DND-41 (cell line): ENCODE data around the gene WDR83.

Experiments used
- EZH2 ChIP-seq: IDR thresholded peaks from 3 replicates; pipeline ENCODE4 v1.6.1; 2012; ENCODE audit warnings: borderline replicate concordance, low read depth, mild to moderate bottlenecking, moderate library complexity, low read length, inconsistent platforms; ENCODE audit not compliant: severe bottlenecking
- TF ChIP-seq, protein P1 (sequence below): IDR thresholded peaks from 2 replicates; pipeline ENCODE4 v1.5.1; 2012; ENCODE audit warnings: borderline replicate concordance, low read length, moderate library complexity, mild to moderate bottlenecking; ENCODE audit not compliant: poor library complexity, severe bottlenecking; ENCODE audit errors: extremely low read depth

DNA sequence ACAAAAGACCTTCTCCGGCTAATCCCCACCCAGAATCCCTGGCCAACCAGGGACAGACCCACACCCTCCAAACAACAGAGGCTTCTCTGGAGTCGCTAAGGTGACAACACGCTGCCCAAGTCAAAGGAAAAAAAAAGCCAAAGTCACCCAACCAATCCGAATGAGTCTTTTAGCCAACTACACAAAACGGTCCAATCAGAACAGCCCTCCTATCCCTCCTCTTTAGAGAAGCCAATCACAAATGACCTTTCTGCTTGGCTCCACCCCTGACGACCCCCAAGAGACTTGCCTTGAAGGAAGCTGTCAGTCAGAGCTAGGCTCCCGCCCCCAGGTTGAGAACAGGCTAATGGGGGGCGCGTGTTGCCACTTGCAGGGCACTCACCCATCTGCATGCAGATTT, 36.4 kb downstream of the WDR83 start:
- TF ChIP-seq, protein P1, sequence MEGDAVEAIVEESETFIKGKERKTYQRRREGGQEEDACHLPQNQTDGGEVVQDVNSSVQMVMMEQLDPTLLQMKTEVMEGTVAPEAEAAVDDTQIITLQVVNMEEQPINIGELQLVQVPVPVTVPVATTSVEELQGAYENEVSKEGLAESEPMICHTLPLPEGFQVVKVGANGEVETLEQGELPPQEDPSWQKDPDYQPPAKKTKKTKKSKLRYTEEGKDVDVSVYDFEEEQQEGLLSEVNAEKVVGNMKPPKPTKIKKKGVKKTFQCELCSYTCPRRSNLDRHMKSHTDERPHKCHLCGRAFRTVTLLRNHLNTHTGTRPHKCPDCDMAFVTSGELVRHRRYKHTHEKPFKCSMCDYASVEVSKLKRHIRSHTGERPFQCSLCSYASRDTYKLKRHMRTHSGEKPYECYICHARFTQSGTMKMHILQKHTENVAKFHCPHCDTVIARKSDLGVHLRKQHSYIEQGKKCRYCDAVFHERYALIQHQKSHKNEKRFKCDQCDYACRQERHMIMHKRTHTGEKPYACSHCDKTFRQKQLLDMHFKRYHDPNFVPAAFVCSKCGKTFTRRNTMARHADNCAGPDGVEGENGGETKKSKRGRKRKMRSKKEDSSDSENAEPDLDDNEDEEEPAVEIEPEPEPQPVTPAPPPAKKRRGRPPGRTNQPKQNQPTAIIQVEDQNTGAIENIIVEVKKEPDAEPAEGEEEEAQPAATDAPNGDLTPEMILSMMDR: no peak
- TF ChIP-seq EZH2: no peak
